Measurements from ENCODE around the gene MZF1.
A peak's percentile ranks its signal among the peaks of the same experiment; 100 is the strongest.

MZF1 gene

DNA sequence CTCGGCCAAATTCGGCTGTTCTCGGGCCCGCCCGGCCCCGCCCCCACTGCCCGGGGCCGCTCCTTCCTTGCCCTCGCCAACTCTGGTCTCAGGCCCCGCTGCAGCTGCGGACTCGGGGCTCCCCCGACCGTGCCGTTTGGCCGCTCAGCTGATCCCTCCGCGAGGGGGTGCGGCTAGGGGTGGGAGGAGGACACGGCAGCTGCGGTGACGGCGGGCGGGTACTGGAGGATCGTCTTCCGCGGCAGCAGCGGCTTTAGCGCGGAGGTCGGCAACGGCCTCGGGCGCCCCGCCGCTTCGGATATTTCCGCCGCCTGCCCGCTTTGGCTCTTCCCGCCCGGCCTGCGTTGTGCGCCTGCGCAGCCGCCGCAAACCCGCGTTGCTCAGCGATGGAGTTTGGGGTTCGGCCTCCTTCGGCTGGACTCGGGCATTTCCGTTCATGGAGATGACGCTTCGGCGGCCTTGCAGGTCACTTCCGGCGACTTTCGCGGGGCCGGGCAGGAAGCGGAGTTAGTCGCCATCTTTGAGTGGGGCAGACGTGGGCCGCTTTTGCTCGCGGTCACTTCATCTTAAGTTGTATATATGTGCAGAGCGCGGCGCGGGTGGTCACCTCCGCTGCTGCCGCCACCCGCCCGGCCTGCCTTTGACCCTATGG is 14.4 kb downstream of the MZF1 start (continued):
- TF ChIP-seq BCL11A (tag by site-specific recombination; IDR thresholded peaks at IDR 0.05; ENCODE audit: low read depth) (no peak), ZXDB (tag by site-specific recombination; IDR thresholded peaks at IDR 0.05) (peak; percentile 59), FEZF1 (tag by site-specific recombination; IDR thresholded peaks at IDR 0.05) (no peak), ZNF571 (tag by site-specific recombination; IDR thresholded peaks at IDR 0.05) (no peak), ZNF155 (tag by site-specific recombination; IDR thresholded peaks at IDR 0.05) (no peak), ZNF211 (tag by site-specific recombination; IDR thresholded peaks at IDR 0.05; ENCODE audit: low read depth) (no peak), TCF7L2 (IDR thresholded peaks at IDR 0.05; ENCODE audit: borderline replicate concordance, low read depth, low read length) (no peak), BCL11B (tag by site-specific recombination; IDR thresholded peaks at IDR 0.05; ENCODE audit: low read depth) (peak; percentile 44; the same call in 1 of the 2 replicates), ZNF184 (tag by site-specific recombination; IDR thresholded peaks at IDR 0.05) (no peak), ZNF239 (tag by site-specific recombination; IDR thresholded peaks at IDR 0.05) (no peak), MYNN (tag by site-specific recombination; IDR thresholded peaks at IDR 0.05; ENCODE audit: borderline replicate concordance) (no peak), ZFP3 (tag by site-specific recombination; IDR thresholded peaks at IDR 0.05; ENCODE audit: low read depth) (no peak), ZNF677 (tag by site-specific recombination; IDR thresholded peaks at IDR 0.05) (no peak), KLF8 (tag by site-specific recombination; IDR thresholded peaks at IDR 0.05) (peak; percentile 78), ZNF202 (tag by site-specific recombination; IDR thresholded peaks at IDR 0.05; ENCODE audit: borderline replicate concordance) (no peak), ZSCAN23 (tag by site-specific recombination; IDR thresholded peaks at IDR 0.05) (no peak), YY1 (tag by site-specific recombination; IDR thresholded peaks at IDR 0.05) (no peak; the same call in 1 of the 2 replicates), ZNF626 (tag by site-specific recombination; IDR thresholded peaks at IDR 0.05) (no peak), ZNF366 (tag by site-specific recombination; conservative IDR thresholded peaks at IDR 0.05) (no peak), KLF16 (tag by site-specific recombination; IDR thresholded peaks at IDR 0.05) (peak; percentile 72), MEIS1 (CRISPR knock-in tag; IDR thresholded peaks at IDR 0.05; ENCODE audit: borderline replicate concordance) (no peak)
- TF ChIP-seq, protein P1, sequence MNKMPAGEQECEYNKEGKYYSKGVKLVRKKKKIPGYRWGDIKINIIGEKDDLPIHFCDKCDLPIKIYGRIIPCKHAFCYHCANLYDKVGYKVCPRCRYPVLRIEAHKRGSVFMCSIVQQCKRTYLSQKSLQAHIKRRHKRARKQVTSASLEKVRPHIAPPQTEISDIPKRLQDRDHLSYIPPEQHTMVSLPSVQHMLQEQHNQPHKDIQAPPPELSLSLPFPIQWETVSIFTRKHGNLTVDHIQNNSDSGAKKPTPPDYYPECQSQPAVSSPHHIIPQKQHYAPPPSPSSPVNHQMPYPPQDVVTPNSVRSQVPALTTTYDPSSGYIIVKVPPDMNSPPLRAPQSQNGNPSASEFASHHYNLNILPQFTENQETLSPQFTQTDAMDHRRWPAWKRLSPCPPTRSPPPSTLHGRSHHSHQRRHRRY (tag by site-specific recombination; IDR thresholded peaks at IDR 0.05) = no peak
- TF ChIP-seq, protein P2, sequence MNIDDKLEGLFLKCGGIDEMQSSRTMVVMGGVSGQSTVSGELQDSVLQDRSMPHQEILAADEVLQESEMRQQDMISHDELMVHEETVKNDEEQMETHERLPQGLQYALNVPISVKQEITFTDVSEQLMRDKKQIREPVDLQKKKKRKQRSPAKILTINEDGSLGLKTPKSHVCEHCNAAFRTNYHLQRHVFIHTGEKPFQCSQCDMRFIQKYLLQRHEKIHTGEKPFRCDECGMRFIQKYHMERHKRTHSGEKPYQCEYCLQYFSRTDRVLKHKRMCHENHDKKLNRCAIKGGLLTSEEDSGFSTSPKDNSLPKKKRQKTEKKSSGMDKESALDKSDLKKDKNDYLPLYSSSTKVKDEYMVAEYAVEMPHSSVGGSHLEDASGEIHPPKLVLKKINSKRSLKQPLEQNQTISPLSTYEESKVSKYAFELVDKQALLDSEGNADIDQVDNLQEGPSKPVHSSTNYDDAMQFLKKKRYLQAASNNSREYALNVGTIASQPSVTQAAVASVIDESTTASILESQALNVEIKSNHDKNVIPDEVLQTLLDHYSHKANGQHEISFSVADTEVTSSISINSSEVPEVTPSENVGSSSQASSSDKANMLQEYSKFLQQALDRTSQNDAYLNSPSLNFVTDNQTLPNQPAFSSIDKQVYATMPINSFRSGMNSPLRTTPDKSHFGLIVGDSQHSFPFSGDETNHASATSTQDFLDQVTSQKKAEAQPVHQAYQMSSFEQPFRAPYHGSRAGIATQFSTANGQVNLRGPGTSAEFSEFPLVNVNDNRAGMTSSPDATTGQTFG (tag by site-specific recombination; IDR thresholded peaks at IDR 0.05; ENCODE audit: borderline replicate concordance) = no peak
- TF ChIP-seq, protein P3, sequence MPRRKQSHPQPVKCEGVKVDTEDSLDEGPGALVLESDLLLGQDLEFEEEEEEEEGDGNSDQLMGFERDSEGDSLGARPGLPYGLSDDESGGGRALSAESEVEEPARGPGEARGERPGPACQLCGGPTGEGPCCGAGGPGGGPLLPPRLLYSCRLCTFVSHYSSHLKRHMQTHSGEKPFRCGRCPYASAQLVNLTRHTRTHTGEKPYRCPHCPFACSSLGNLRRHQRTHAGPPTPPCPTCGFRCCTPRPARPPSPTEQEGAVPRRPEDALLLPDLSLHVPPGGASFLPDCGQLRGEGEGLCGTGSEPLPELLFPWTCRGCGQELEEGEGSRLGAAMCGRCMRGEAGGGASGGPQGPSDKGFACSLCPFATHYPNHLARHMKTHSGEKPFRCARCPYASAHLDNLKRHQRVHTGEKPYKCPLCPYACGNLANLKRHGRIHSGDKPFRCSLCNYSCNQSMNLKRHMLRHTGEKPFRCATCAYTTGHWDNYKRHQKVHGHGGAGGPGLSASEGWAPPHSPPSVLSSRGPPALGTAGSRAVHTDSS (tag by site-specific recombination; IDR thresholded peaks at IDR 0.05) = no peak
- TF ChIP-seq, protein P4, sequence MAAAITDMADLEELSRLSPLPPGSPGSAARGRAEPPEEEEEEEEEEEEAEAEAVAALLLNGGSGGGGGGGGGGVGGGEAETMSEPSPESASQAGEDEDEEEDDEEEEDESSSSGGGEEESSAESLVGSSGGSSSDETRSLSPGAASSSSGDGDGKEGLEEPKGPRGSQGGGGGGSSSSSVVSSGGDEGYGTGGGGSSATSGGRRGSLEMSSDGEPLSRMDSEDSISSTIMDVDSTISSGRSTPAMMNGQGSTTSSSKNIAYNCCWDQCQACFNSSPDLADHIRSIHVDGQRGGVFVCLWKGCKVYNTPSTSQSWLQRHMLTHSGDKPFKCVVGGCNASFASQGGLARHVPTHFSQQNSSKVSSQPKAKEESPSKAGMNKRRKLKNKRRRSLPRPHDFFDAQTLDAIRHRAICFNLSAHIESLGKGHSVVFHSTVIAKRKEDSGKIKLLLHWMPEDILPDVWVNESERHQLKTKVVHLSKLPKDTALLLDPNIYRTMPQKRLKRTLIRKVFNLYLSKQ (tag by site-specific recombination; IDR thresholded peaks at IDR 0.05; ENCODE audit: borderline replicate concordance) = no peak
- TF ChIP-seq, protein P5, sequence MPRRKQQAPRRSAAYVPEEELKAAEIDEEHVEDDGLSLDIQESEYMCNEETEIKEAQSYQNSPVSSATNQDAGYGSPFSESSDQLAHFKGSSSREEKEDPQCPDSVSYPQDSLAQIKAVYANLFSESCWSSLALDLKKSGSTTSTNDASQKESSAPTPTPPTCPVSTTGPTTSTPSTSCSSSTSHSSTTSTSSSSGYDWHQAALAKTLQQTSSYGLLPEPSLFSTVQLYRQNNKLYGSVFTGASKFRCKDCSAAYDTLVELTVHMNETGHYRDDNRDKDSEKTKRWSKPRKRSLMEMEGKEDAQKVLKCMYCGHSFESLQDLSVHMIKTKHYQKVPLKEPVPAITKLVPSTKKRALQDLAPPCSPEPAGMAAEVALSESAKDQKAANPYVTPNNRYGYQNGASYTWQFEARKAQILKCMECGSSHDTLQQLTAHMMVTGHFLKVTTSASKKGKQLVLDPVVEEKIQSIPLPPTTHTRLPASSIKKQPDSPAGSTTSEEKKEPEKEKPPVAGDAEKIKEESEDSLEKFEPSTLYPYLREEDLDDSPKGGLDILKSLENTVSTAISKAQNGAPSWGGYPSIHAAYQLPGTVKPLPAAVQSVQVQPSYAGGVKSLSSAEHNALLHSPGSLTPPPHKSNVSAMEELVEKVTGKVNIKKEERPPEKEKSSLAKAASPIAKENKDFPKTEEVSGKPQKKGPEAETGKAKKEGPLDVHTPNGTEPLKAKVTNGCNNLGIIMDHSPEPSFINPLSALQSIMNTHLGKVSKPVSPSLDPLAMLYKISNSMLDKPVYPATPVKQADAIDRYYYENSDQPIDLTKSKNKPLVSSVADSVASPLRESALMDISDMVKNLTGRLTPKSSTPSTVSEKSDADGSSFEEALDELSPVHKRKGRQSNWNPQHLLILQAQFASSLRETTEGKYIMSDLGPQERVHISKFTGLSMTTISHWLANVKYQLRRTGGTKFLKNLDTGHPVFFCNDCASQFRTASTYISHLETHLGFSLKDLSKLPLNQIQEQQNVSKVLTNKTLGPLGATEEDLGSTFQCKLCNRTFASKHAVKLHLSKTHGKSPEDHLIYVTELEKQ (tag by site-specific recombination; IDR thresholded peaks at IDR 0.05; ENCODE audit: borderline replicate concordance) = no peak
- TF ChIP-seq, protein P6, sequence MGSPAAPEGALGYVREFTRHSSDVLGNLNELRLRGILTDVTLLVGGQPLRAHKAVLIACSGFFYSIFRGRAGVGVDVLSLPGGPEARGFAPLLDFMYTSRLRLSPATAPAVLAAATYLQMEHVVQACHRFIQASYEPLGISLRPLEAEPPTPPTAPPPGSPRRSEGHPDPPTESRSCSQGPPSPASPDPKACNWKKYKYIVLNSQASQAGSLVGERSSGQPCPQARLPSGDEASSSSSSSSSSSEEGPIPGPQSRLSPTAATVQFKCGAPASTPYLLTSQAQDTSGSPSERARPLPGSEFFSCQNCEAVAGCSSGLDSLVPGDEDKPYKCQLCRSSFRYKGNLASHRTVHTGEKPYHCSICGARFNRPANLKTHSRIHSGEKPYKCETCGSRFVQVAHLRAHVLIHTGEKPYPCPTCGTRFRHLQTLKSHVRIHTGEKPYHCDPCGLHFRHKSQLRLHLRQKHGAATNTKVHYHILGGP (tag by site-specific recombination; IDR thresholded peaks at IDR 0.05) = no peak
